Smooth muscle cell (in vitro differentiated cells): ENCODE results near the gene KRI1. TPM values are rescaled to one million over a fixed set of nuclear protein-coding genes. Genes with fewer than 3 reads are reported as not detected.
"Not testable (repeated sequence)": the region's sequence is repeated elsewhere in the genome, so short reads cannot be mapped to it uniquely, and the experiment has no call there.

ENCODE experiments used
- DNase-seq: peaks from one replicate; lab custom pipeline; 2025; ENCODE audit not compliant: unreplicated experiment; lab: John Stamatoyannopoulos, UW
- H2AFZ ChIP-seq: fragments of 200-600 bp; sonication (generic); 2 replicates; pipeline ENCODE4 v1.6.0; 2016; ENCODE audit warnings: antibody characterized with exemption, low read depth, mild to moderate bottlenecking
- H3F3A ChIP-seq: fragments of 200-600 bp; sonication (generic); 2 replicates; pipeline ENCODE4 v1.6.0; 2017; ENCODE audit warnings: antibody characterized with exemption, low read depth
- H3K27ac ChIP-seq: fragments of 200-600 bp; sonication (generic); 2 replicates; pipeline ENCODE4 v1.5.1; 2016; ENCODE audit warnings: low read depth, mild to moderate bottlenecking
- H3K27me3 ChIP-seq: fragments of 200-600 bp; sonication (generic); 2 replicates; pipeline ENCODE4 v1.6.1; 2016; ENCODE audit warnings: low read depth, mild to moderate bottlenecking
- H3K36me3 ChIP-seq: fragments of 200-600 bp; sonication (generic); 2 replicates; pipeline ENCODE4 v1.5.1; 2016; ENCODE audit warnings: low read depth
- H3K4me1 ChIP-seq: fragments of 200-600 bp; sonication (generic); 2 replicates; pipeline ENCODE4 v1.5.1; 2016; ENCODE audit warnings: low read depth
- H3K4me2 ChIP-seq: fragments of 200-600 bp; sonication (generic); 2 replicates; pipeline ENCODE4 v1.6.0; 2016; ENCODE audit warnings: mild to moderate bottlenecking
- H3K4me3 ChIP-seq: fragments of 200-600 bp; sonication (generic); 2 replicates; pipeline ENCODE4 v1.5.1; 2016; ENCODE audit warnings: mild to moderate bottlenecking
- H3K79me2 ChIP-seq: fragments of 200-600 bp; sonication (generic); 2 replicates; pipeline ENCODE4 v1.6.0; 2016; ENCODE audit warnings: low read depth, mild to moderate bottlenecking
- H3K9ac ChIP-seq: fragments of 200-600 bp; sonication (generic); 2 replicates; pipeline ENCODE4 v1.6.0; 2016; ENCODE audit warnings: low read depth
- H3K9me3 ChIP-seq: fragments of 200-600 bp; sonication (generic); replicated peaks from 2 replicates; pipeline ENCODE4 v1.5.1; 2016; ENCODE audit warnings: low read depth
- H4K20me1 ChIP-seq: fragments of 200-600 bp; sonication (generic); 2 replicates; pipeline ENCODE4 v1.6.0; 2016; ENCODE audit warnings: low read depth
- CTCF ChIP-seq: fragments of 200-600 bp; sonication (generic); IDR thresholded peaks from 2 replicates; pipeline ENCODE4 v1.5.1; 2017; ENCODE audit warnings: borderline replicate concordance, mild to moderate bottlenecking, antibody characterized with exemption; ENCODE audit not compliant: insufficient read depth, poor library complexity, severe bottlenecking
- WGBS: methylation state at CpG from one replicate; pipeline ENCODE4 v1.1.7; 2016; ENCODE audit warnings: low lambda C conversion rate; 5-methylcytosine and 5-hydroxymethylcytosine counted together
- polyA plus RNA-seq: library from polyadenylated mRNA; unstranded; fragments of >200 nt; fragmentation: Nextera tagmentation; extraction: Ambion mirVana; gene quantifications from 2 replicates; pipeline ENCODE4 v1.2.1, GENCODE V29; 2016
- total RNA-seq: library from RNA; depleted of rRNA; stranded (reverse); fragments of >200 nt; gene quantifications from 2 replicates; pipeline ENCODE4 v1.2.3, GENCODE V29; 2014

KRI1 gene
- total and polyA plus RNA-seq, 2 experiments from 2014 or later = 7.1 to 10.1 TPM

- Histone ChIP-seq H3F3A (no peaks in the 10 kb centered on the region), H3K9ac (no peak overlapping the region), H2AFZ (no peak overlapping the region), H3K36me3 (no peaks in the 10 kb centered on the region), H3K4me3 (no peak overlapping the region), H3K4me2 (no peak overlapping the region), H3K9me3 (no peaks in the 10 kb centered on the region), H4K20me1 (no peaks in the 10 kb centered on the region), H3K27me3 (no peaks in the 10 kb centered on the region), H3K79me2 (no peaks in the 10 kb centered on the region), H3K27ac (no peak overlapping the region), H3K4me1 (no peaks in the 10 kb centered on the region)
- DNase-seq = no peak
- no peak for TF ChIP-seq CTCF
- 67% methylated on average over 10 of the region's 10 CpGs for WGBS
These were observed 32.0 kb downstream of the KRI1 start for GRCh38 chr19:10533646-10534386.

- Histone ChIP-seq H3K36me3 (no peaks in the 10 kb centered on the region), H3K9me3 (no peaks in the 10 kb centered on the region), H4K20me1 (no peaks in the 10 kb centered on the region), H3K79me2 (no peaks in the 10 kb centered on the region), H2AFZ (no peak overlapping the region), H3K4me3 (no peak overlapping the region), H3K27ac (no peak overlapping the region), H3K9ac (no peak overlapping the region), H3K4me2 (no peak overlapping the region), H3F3A (no peaks in the 10 kb centered on the region), H3K27me3 (no peaks in the 10 kb centered on the region), H3K4me1 (no peaks in the 10 kb centered on the region)
- WGBS = 90% methylated on average over 1 of the region's 1 CpG
- no peak for DNase-seq
- no peak for TF ChIP-seq CTCF
These were observed 33.4 kb downstream of the KRI1 start for GRCh38 chr19:10532457-10532856.

GRCh38 chr19:10526887-10527286 lies 38.9 kb downstream of the KRI1 start:
- not testable (repeated sequence) for H4K20me1 ChIP-seq, DNase-seq, H3K4me1 ChIP-seq, H3K4me2 ChIP-seq, H3F3A ChIP-seq, H3K79me2 ChIP-seq, H3K9ac ChIP-seq, H3K36me3 ChIP-seq, H3K27ac ChIP-seq, H3K4me3 ChIP-seq, H2AFZ ChIP-seq, H3K9me3 ChIP-seq, H3K27me3 ChIP-seq
- WGBS = 94% methylated on average over 8 of the region's 8 CpGs

GRCh38 chr19:10525636-10526035 lies 40.2 kb downstream of the KRI1 start:
- no peaks in the 10 kb centered on the region for H4K20me1 ChIP-seq
- no peaks in the 10 kb centered on the region for H3K9me3 ChIP-seq
- 94% methylated on average over 7 of the region's 7 CpGs for WGBS

More at GRCh38 chr19:10525636-10526035, 40.2 kb downstream of the KRI1 start:
- Histone ChIP-seq H3K4me2 (no peak overlapping the region), H3K27ac (no peak overlapping the region), H2AFZ (no peak overlapping the region), H3K79me2 (no peaks in the 10 kb centered on the region), H3K4me3 (no peak overlapping the region), H3K36me3 (no peaks in the 10 kb centered on the region), H3F3A (no peaks in the 10 kb centered on the region), H3K27me3 (no peaks in the 10 kb centered on the region), H3K9ac (no peak overlapping the region), H3K4me1 (no peaks in the 10 kb centered on the region)
- no peak for TF ChIP-seq CTCF
- DNase-seq = no peak
